Effector CD4-positive, alpha-beta T cell (primary cell): Measurements from ENCODE around the gene WDR43.

Experiments
- DNase-seq: peaks from one replicate; pipeline ENCODE4 v3.0.0-alpha.2; 2020
- total RNA-seq: gene quantifications from one replicate; lab custom pipeline; 2026; lab: John Stamatoyannopoulos, UW

WDR43 gene, protein sequence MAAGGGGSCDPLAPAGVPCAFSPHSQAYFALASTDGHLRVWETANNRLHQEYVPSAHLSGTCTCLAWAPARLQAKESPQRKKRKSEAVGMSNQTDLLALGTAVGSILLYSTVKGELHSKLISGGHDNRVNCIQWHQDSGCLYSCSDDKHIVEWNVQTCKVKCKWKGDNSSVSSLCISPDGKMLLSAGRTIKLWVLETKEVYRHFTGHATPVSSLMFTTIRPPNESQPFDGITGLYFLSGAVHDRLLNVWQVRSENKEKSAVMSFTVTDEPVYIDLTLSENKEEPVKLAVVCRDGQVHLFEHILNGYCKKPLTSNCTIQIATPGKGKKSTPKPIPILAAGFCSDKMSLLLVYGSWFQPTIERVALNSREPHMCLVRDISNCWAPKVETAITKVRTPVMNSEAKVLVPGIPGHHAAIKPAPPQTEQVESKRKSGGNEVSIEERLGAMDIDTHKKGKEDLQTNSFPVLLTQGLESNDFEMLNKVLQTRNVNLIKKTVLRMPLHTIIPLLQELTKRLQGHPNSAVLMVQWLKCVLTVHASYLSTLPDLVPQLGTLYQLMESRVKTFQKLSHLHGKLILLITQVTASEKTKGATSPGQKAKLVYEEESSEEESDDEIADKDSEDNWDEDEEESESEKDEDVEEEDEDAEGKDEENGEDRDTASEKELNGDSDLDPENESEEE
- total RNA-seq = 105 reads per million, percentile 83 among the genes with 10 or more reads in this experiment

- peak; percentile 96 for DNase-seq
Measured at GRCh38 chr2:28894470-28895188, at the start of gene WDR43. Gene WDR43 (plus strand): TSS chr2:28894667. CDS start chr2:28894699, 32 bp downstream.

DNA sequence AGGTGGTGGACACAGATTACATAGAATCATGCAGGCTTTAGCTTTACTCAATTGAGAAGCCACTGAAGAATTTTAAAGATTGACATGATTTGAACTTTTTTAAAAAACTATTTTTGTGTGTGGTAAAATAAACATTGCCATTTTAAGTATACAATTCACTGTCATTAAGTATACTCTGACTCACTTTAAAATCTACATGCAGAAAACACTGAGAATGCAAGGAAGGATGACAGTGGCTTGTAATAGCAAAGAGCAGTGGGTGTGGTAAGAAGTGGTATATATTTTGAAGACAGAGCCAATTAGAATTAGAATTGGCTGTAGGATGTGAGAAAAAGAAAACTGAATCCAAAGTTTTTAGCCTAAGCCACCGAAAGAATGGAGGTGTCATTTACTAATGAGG is 39.3 kb upstream of the WDR43 start:
- DNase-seq = no peak

- no peak for DNase-seq
Measured at GRCh38 chr2:28855977-28856376, 38.5 kb upstream of the WDR43 start.

DNA sequence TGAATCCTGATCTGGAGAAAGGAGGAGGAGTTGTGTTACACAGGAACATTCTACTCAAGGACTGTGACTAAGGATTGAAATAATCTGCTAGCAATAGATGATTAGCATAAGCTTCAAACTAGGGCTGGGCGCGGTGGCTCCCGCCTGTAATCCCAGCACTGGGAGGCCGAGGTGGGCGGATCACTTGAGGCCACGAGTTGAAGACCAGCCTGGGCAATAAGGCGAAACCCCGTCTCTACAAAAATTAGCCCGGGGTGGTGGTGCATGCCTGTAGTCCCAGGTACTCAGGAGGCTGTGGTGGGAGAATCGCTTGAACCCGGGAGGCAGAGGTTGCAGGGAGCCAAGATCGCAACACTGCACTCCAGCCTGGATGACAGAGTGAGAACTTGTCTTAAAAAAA is 25.9 kb upstream of the WDR43 start:
- no peak for DNase-seq

DNA sequence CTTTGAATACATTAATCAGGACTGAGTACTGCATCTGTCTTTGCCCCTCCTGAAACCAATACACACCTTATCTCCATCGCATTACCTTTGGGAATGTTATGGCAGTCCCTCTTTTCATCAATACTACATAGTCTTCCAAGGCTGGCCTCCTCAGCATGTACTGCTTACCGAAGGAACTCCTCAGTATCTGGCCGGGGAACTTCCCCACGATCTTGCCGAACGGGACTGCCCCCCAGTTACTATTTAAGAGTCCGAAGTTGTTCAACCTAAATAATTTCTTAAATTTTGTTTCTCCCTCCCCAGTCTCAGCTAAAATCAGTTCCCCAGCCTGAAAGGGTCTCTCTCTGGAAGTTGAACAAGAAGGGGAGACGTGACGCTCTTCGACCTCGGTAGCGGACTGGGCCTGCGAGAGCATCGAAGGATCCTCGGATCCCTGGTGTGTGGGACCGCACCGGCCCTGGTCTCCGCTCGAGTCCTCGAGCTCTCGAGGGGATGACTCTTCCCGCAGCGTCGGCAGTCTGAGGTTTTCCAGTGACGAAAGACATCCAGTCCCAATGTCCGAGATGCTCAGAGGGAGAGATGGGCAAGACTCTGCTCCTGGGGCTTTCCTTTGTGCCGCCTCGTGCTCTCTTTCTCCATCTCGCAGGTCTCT is 24.8 kb upstream of the WDR43 start:
- peak; percentile 5 for DNase-seq

DNA sequence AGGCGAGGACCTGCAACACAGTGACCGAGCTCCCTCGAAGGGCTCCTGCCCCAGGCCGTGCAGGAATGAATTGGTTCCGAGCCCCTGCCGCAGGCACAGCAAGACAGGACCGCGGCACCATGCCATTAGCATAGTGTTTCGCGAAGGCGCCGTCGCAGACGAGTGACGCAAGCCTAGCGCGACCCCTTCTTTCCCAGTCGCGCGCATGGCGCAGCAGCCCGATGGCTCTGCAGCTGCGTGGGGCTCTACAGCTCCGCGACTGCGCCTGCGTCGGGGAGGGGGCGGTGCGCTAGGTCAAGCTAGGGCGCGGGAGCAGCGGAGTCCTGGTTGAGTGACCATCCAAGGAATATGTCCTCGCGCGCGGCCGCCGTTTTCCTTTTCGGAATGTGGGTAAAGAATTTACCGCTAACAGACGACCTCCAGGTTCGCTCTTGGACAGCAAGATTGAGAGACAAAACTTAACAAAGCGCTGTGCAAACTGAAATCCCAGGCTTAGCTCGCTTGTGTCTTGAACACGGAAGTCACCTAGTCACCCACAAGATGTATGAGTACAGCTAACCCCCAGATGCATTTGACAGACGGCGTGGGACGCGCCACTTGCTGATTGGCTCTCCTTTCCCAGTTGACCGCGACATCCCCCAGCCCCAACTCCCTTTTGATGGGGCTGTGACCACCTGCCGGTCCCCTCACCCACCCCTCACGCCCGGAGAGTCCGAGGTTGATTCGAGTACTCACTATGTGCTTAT is 24.1 kb upstream of the WDR43 start, which contains the start of gene TRMT61B:
Gene TRMT61B (minus strand): TSS at position 164 of the 746 bp plus-strand sequence. CDS start 32 bp downstream, at position 132.
- peak; percentile 99 for DNase-seq

DNA sequence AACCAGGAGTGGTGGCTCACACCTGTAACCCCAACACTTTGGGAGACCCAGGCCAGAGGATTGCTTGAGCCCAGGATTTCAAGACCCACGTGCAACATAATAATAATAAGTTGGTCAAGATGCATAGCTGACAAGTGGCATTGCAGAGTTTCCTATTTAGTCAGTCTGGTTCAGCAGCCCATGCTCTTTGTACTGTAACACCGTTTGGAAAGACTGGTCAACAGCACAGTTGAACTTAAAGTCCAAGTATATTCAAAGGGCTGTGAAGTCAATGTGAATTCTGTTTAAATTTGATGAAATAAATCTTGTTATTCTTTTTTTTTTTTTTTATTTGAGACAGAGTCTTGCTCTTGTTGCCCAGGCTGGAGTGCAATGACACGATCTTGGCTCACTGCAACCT is 22.8 kb upstream of the WDR43 start:
- DNase-seq = no peak

DNA sequence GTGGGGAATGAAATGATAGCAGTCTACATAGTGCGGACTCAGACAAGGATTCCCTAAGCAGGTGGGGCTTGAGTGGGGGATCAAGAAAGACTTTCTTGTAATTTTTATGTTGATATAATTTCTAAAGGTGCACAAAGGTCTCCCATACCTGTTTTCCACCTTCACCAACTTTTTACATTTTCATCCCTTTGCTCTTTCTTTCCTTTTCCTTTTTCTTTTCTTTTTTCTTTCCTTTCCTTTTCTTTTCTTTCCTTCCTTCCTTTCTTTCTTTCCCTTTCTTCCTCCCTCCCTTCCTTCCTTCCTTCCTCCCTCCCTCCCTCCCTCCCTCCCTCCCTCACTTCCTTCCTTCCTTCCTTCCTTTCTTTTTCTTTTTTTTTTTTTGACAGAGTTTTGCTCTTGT is 14.3 kb upstream of the WDR43 start:
- no peak for DNase-seq

DNA sequence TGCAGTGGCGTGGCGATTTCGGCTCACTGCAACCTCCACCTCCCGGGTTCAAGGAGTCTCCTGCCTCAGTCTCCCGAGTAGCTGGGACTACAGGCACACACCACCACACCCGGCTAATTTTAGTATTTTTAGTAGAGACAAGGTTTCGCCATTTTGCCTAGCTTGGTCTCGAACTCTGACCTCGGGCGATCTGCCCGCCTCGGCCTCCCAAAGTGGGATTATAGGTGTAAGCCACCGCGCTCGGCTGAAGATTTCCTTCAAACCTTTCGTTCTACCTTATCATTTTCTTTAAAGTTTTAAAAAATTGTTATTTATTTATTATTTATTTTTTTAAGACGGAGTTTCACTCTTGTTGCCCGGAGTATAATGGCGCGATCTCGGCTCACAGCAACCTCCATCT is 979 bp upstream of the WDR43 start:
- DNase-seq = no peak

DNA sequence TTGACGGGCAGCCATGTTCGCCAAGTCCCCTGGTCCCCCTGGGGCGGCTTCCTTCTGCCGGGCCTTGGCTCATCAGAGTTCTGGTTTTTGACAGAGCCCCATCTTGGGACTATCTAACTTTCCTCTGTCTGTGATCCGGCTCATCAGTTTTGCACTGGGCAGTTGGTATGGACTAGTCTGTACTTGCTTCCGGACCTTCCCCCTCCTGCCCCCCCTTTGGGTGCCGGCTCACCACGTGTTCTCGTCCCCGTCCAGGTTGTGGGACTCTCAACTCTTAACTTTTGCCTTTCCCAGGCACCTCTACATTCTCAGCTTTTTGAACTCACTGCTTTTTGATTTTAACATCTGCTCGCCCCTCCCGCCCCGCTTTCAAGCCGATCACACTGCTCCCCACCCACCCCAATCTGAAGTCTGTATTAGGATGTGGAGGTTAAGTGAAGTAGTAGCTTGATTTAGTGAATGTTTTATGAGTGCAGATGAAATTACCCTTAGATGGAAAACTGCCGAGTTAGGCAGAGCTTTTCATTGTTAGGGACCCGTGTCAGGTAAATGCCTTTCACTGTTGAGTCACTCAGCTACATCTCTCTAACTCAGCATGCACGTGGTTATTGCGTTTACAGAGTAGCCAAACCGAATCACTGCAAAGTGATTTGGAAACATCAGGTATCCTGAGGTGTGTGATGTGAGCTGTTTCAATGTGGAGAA is 874 bp downstream of the WDR43 start:
- peak; percentile 12 for DNase-seq

DNA sequence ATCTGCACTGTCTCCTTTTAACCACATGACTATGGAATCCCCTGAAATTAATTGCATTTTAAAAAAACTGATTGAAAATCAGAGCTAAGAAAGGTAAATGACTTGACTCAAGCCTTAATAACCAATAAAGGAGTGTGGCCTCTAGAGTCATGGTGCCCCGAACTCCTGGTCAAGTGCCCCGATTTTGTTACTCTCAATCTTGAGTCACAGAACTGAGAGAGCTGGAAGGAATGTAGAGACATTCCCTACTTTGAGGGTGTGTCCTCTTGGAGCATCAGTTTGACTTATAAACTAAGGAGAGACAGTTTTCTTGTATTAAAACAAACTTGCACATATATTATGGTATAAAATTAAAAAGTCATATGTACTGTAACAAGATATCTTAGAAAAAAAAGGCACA is 2.4 kb downstream of the WDR43 start:
- no peak for DNase-seq

DNA sequence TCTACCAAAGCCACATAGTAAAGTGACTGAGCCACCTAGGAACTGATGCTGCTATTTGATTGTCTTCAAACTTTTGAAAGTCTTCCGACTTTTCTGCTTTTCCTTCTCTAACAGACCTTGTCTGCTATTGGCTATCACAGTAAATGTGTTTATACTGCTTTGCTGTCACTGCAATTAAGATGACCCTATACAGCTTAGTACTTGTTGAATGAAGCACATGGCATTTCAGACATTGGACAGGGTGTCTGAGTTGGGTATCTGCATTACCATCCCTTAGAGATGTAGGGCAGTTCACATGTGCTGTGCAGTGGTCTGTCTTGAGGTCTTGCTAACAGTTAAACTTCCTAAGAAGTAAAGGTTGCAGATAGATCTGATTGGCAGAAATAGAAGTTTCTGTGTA is 3.6 kb downstream of the WDR43 start:
- DNase-seq = no peak

- DNase-seq = no peak
Measured at GRCh38 chr2:28901202-28901601, 6.7 kb downstream of the WDR43 start.

GRCh38 chr2:28901841-28902240 is 7.4 kb downstream of the WDR43 start:
- DNase-seq = no peak

GRCh38 chr2:28902584-28902983 is 8.1 kb downstream of the WDR43 start:
- no peak for DNase-seq

DNA sequence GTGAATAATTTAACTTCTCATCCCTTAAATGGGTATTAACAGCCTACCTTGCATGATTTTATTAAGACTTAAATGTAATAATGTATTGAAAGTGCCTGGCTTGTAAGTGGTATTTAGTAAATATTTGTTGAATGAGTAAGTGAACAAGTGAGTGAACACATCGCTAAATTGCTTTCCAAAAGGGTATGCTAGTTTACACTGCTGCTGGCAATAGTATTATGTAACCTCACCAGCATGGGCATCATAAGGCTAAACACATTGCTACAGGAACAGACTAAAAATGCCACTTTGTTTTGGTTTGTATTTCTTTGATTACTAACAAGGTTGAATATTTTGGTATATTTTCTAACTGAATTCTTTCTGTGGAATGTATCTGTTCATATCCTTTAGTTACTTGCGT is 9.8 kb downstream of the WDR43 start:
- no peak for DNase-seq

DNA sequence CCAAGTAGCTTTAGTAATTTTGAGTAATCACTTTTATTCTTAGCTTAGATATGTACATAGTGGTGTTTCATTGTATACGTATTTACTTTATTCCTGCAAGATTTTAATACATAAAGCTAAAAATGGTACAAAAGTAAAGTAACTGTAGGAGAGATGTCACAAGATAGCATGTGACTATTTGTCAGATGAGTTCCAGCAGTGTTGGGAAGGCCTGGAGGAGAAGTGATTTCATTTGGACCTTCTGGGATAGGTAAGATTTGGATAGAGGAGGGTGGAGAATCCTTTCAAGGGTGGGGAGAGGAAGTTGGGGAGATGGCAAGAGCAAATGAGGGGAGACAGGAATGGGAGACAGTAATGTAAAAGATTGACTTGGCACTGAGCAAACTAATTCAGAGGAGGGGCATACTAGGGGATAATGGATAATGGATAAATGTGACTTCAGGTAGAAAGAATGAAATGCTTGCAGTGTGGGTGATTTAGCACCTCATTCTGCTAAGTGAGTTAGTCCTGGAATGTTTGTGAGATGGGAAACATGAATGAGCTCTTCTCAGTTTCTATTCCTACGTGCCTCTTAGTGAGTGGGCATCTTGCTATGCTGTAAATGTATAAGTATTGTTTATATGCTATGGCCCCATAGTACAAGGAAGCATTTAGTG is 10.5 kb downstream of the WDR43 start:
- DNase-seq = no peak

GRCh38 chr2:28905533-28905932 is 11.1 kb downstream of the WDR43 start:
- no peak for DNase-seq

DNA sequence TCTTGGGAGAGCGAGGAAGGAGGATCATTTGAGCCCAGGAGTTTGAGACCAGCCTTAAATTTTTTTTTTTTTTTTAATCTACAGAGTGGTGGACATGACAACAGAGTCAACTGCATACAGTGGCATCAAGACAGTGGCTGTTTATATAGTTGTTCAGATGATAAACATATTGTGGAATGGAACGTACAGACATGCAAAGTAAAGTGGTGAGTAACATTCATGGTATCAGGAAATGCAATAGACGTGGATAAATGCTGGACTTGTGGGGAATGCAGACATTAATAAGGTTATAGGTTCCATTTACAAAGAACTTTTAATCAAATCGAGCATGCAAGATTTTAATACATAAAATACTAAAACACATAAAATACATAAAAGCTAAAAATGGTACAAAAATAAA is 11.9 kb downstream of the WDR43 start:
- DNase-seq = no peak

DNA sequence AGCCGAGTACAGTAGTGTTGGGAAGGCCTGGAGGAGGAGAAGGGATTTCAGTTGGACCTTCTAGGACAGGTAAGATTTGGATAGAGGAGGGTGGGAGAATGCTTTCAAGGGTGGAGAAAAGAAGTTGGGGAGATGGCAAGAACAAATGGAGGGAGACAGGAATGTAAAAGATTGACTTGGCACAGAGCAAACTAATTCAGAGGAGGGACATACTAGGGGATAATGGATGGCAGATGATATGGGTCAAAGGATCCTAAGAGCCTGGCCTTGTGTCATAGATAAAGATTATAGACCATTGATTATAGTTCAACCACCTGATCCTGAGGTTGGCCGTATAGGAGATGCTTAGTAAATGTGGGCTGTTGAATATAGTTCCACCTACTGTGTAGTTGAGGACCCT is 12.4 kb downstream of the WDR43 start:
- DNase-seq = no peak

DNA sequence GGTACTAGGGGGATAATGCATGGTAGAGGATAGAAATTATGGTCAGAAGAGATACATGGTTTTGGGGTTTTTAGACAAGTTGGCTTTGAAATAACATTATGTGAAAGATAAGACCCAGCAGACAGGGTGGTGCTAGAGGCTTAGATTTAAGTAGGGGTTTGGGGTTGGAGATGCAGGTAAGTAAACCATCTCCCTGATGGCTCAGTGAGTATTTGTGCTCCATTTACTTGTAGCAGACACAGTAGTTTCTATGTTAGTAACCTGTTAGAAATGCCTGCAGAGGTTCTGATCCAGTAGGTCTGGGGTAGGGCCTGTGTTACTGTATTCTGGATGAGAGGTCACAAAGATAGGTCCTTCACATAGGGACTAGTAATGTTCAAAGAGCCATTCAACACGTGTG is 13.7 kb downstream of the WDR43 start:
- DNase-seq = no peak
